Stimulated activated CD4-positive, alpha-beta T cell treated with anti-CD3 and anti-CD28 coated beads, Interleukin-4, amount 100 ng/mL, for 48 hours (primary cell): ENCODE measurements around the gene EPHA8.

ENCODE experiments used
- DNase-seq, 2 donors: peaks; one replicate each; pipeline ENCODE4 v3.0.0-alpha.2; 2020; ENCODE audit warnings: low read depth in 2 of 2

The EPHA8 gene

GRCh38 chr1:22567197-22567596 is 3.9 kb downstream of the EPHA8 start:
- no peak for DNase-seq

- DNase-seq: no peak
Measured at GRCh38 chr1:22567994-22568393, 4.7 kb downstream of the EPHA8 start.

DNA sequence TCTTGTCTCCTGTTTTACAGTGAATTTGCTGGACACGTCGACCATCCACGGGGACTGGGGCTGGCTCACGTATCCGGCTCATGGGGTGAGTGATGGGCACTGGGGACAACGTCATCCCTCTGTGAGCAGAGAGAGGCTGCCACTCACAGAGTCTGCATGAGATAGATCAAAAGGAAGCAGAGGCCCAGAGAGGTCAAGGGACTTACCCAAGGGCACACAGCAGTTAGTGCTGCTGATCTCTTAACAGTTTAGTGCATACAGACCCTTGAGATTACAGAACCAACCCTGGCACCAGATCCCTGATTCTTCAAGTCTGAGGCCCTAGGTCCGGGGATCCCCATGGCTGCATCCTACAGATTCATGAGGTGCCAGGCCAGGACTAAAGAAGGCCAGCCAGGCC is 6.0 kb downstream of the EPHA8 start:
- no peak for DNase-seq

GRCh38 chr1:22570140-22570909 is 7.0 kb downstream of the EPHA8 start:
- no peak for DNase-seq

- DNase-seq: no peak
Measured at GRCh38 chr1:22572818-22573217, 9.5 kb downstream of the EPHA8 start.

- no peak for DNase-seq
Measured at GRCh38 chr1:22573237-22573636, 9.9 kb downstream of the EPHA8 start.

GRCh38 chr1:22575532-22576149 is 12.4 kb downstream of the EPHA8 start:
- no peak for DNase-seq

GRCh38 chr1:22576150-22576544 is 12.9 kb downstream of the EPHA8 start:
- DNase-seq: no peak

DNA sequence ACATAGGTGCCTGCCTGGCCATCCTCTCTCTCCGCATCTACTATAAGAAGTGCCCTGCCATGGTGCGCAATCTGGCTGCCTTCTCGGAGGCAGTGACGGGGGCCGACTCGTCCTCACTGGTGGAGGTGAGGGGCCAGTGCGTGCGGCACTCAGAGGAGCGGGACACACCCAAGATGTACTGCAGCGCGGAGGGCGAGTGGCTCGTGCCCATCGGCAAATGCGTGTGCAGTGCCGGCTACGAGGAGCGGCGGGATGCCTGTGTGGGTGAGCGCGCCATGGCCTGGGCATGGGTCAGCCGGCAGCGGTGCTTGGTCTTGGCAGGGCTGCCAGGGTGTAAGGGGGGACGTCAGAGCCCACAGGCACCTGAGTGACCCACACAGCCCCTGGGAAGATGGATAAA is 13.3 kb downstream of the EPHA8 start:
- no peak for DNase-seq

DNA sequence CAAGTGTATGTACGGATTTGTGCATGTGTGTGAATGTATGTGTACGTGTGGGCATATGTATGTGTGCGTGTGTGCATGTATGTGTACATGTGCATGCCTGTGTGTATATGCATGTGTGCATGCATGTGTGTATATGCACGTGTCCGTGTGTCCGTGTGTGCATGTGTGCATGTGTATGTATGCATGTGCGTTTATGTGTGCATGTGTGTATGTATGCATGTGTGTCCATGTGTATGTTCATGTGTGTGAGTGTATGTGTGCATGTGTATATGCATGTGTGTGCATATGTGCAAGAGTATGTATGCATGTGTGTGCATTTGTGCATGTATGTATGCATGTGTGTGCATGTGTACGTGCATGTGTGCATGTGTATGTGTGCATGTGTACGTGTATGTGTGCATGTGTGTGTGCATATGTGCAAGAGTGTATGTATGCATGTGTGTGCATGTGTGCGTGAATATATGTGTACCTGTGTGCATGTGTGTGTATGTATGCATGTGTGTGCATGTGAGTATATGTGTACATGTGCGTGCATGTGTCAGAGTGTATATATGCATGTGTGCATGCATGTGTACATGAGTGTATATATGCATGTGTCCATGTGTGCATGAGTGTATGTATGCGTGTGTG is 15.6 kb downstream of the EPHA8 start:
- no peak for DNase-seq

- DNase-seq: no peak
Measured at GRCh38 chr1:22579541-22580155, 16.4 kb downstream of the EPHA8 start.

GRCh38 chr1:22582661-22583635 is 19.7 kb downstream of the EPHA8 start:
- no peak for DNase-seq

DNA sequence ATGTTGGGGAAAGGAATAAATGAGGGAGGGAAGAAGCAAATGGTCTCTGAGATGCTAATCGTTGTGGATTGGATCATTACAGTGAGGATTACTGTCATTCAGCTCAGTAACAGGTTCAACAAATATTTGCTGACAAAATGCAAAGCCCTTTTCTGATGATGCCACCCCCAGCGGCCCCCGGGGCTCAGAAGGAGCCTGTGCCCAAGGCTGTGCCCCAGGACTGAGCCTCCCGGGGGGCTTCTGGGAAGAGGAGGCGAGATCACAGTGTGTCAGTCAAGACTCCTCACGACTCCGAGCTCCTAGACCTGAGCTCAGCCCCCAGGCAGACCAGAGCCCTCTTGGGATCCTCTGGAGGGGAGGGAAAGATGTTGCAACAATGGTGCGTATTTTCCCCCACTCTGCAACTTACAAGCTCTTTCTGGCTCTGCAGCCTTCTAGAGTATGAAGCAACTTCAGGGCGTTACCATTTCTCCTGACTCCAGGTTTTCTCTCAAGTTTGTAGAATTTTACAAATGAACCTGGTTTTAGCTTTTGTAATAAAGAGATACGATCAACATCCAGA is 20.8 kb downstream of the EPHA8 start:
- no peak for DNase-seq

- no peak for DNase-seq
Measured at GRCh38 chr1:22584970-22585369, 21.7 kb downstream of the EPHA8 start.

GRCh38 chr1:22585471-22585870 is 22.2 kb downstream of the EPHA8 start:
- no peak for DNase-seq

GRCh38 chr1:22586356-22587130 is 23.3 kb downstream of the EPHA8 start:
- DNase-seq: no peak

- no peak for DNase-seq
Measured at GRCh38 chr1:22587247-22587646, 24.0 kb downstream of the EPHA8 start.

- no peak for DNase-seq
Measured at GRCh38 chr1:22588899-22589422, 25.7 kb downstream of the EPHA8 start.

DNA sequence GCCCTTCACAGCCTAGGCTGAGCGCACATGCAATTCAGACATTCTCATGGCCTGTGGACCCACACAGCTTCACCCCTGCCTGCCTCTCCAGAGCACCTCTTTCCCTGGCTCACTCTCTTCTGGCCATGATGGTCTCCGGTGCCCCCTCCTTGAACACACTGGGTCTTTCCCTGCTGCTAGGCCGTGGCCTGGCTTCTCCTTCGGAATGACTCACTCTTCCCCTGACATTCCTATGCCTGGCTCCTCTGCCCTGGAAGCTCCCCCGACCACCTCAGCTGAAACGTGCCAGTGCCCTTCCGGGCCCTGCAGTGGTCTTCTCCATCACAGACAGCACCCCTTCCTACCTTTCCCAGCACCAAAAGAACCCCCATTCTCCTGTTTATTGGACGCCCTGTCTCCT is 28.3 kb downstream of the EPHA8 start:
- no peak for DNase-seq

DNA sequence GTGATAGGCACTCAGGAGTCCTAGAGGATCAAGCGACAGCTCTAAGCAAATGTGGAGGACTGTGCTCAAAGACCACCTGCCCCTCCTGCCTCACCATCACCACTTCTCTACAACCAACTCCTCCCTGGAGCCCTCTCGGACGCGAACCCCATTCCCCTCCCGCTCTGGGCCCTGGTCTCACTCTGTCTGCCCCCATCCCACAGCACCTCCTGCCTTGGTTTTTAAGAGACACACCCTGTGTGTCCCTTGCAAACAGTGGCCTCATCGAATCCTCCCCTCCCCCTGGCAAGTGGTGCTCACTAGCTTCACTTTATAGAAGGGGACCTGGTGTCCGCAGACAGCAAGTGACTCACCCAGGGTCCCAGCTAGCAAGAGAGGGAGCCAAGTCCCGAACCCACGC is 28.8 kb downstream of the EPHA8 start:
- DNase-seq: no peak
